Measurements from ENCODE around the gene WNT9B.

- TF ChIP-seq POLR2AphosphoS5 (IDR thresholded peaks at IDR 0.05; ENCODE audit: borderline replicate concordance, low read depth, low read length) (no peak), EZH2 (IDR thresholded peaks at IDR 0.05) (no peak)
Measured at GRCh38 chr17:46868689-46869187, 17.4 kb downstream of the WNT9B start.
